22Rv1 (cell line): ENCODE results near the gene FGF3.

Experiments
- ZFX ChIP-seq: fragments of 450-650 bp; IDR thresholded peaks from 2 replicates; pipeline ENCODE4 v1.6.1; 2017; ENCODE audit warnings: antibody characterized with exemption, borderline replicate concordance
- TF ChIP-seq, protein P1 (sequence below): fragments of 450-650 bp; IDR thresholded peaks from 2 replicates; pipeline ENCODE4 v1.5.1; 2017; ENCODE audit warnings: mild to moderate bottlenecking

DNA sequence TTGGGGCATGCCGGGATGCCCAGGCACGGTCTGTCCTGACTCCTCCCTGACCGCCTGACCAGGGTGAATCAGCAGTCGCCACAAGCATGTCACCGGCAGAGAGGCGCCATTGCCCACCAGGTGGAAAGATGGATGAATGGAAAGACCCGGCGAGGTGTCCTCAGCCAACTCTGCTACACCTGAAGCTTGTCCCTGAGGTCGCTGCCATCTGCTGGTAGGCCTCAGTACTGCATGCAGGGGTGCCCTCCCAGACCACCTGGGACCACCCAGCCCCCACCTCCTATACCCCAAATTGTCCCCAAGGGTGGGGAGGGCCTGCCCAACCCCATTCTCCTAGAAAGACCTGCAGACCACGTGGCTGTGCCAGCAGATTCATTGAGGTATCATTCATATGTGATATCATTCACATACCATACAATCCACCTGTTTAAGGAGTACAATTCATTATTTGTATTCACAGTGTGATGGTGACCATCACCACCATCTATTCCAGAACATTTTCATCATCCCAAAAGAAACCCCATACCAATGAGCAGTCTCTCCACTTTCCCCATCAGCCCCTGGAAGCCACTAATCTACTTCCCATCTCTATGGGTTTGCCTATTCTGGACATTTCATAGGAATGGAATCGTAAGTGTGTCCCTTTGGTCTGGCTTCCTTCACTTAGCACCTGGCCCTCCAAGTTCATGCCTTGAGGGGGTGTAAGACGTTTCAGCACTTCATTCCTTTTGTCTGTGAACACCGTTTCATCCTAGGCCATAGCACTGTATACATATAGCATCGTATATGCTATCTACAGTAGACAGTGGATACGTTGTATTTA is 17.5 kb downstream of the FGF3 start:
- TF ChIP-seq, protein P1, sequence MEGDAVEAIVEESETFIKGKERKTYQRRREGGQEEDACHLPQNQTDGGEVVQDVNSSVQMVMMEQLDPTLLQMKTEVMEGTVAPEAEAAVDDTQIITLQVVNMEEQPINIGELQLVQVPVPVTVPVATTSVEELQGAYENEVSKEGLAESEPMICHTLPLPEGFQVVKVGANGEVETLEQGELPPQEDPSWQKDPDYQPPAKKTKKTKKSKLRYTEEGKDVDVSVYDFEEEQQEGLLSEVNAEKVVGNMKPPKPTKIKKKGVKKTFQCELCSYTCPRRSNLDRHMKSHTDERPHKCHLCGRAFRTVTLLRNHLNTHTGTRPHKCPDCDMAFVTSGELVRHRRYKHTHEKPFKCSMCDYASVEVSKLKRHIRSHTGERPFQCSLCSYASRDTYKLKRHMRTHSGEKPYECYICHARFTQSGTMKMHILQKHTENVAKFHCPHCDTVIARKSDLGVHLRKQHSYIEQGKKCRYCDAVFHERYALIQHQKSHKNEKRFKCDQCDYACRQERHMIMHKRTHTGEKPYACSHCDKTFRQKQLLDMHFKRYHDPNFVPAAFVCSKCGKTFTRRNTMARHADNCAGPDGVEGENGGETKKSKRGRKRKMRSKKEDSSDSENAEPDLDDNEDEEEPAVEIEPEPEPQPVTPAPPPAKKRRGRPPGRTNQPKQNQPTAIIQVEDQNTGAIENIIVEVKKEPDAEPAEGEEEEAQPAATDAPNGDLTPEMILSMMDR, result peak; percentile 79
- TF ChIP-seq ZFX, result no peak
